GM19035 (cell line): ENCODE measurements around the gene ROR2.

Source experiments
- ATAC-seq: cut with Tn5 transposase; IDR thresholded peaks from one replicate; pipeline ENCODE4 v1.9.1; 2021; ENCODE audit not compliant: unreplicated experiment

Gene ROR2

DNA sequence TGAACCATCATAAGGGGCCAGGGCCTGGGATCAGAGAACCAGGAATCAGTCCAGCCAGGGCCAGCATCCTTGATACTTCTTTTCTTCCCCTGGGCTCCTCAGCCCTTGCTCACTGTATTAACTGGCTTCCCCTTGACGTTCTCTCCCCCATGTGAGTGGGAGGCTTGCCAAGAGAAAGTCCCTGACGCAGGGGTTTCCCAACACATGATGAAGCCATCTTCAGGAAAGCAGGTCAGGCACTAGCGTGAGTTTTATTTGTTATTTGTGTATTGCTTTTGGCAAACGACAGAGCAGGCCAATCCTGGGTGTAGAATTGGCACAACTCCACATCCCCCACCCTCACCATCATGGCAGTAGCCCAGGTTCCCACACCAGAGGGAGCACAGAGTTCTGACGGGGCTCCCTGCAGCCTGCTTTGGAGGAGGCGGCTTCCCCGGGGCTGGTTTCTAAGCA lies 360.9 kb downstream of the ROR2 start:
- no peak for ATAC-seq

DNA sequence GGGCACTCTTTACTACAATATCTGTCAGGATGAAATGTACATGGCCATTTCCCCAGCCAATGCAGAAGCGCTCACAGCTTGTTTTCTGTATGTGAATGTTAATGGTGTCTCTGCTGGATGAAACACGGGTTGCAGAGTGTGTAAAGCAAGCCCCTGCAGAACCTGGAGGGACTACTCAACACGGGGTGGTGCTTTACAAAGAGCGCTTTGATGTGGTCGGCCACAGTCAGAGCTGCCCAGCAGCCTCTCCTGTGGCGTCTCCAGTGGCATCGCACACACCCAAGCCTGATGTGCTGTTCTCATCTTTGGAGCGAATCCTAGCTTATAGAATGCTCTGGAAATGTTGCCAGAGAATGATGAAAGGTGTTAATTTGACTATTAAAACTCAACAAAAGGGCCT lies 363.7 kb downstream of the ROR2 start:
- ATAC-seq, result no peak

DNA sequence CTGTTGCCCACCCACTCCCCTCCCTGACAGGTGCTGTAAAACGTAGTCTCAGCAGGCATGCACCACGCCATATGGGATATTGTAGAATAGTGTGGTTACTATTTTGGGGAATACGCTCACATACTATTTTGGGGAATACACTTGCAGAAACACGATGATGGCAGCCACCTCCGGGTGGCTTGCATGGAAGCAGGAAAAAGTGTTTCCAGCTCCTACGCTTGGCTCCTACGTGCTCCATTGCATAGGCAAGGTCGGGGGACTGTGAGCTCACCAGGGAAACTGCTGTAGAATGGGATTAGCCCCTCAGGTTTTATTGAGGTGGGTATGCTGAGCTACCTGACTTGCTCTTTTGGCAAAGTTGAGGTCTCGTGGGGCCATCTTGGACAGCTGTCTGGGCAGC lies 366.1 kb downstream of the ROR2 start:
- no peak for ATAC-seq

DNA sequence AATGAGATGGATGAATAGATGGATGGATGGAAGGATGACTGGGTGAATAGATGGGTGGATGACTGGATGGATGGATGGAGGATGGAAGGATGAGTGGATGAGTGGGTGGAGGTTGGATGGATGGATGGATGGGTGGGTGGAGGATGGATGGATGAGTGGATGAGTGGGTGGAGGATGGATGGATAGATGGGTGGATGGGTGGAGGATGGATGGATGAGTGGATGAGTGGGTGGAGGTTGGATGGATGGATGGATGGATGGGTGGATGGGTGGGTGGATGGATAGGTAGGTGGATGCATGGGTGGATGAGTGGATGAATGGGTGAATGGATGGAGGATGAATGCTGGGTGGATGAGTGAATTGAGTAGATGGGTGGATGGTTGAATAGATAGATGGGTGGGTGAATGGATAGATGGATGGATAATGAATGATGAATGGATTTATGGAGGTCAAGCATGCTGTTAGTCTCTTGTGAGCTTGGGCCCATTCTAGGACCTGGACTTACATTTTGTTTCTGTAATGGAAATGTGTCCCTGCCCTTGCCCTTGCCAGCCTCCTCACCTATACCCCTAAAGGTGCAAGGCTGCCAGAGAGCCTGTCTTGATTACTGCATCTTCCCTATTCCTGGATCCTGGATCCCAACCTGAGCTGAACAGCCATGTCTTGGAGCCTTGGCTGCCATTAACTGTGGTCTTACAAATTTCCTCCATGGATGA lies 366.7 kb downstream of the ROR2 start:
- ATAC-seq, result no peak

DNA sequence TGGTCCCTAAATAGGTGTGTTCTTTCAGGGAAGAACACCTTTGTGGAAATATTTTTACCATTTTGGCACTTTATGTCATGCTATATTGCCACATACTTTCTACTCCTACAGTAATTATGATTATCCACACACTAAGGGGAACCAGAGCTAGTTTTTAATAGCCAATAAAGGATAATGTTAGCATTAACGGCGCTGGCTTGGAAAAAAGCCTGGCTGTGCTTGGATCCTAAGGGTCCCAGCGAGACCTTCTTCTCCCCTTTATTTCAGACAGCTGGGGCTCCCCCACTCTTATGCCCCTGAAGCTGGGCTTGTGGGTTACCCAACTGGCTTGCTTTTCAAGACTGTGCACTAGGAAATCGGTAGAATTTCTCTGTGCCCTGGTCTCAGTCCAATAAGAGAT lies 367.8 kb downstream of the ROR2 start:
- ATAC-seq, result no peak

DNA sequence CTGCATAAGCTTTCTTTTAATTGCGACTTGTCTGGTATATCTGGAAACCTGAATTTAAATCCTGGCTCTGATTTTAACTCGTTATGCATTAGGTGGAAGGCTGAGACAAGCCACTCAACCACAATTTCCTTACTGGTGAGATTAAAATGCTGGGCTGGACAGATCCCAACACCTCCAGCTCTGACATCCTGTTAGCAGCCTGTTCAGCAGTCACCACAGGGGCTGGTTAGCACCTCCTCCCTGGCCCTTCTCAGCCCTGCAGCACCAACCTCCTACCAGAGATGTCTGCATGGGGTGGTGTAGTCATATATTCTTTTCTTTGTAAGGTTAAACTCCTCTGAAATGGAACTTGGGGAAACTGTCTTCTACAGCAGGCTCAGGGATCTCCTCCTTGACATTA lies 369.9 kb downstream of the ROR2 start:
- ATAC-seq, result no peak

DNA sequence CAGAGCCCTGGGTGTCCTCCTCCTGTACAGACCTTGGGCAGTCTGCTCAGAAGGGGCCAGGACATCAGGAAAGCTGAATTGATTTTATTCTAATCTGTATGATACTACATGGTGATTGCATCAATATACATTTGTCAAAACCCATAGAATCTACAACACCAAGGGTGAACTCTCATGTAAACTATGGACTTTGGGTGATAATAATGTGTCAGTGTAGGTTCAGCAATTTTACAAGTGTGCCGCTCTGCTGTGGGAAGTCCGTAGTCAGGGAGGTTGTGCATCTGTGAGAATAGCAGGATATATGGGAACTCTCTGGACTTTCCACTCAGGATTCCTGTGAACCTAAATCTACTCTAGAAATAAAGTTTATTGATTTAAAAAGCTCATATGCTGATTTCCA lies 371.1 kb downstream of the ROR2 start:
- no peak for ATAC-seq

DNA sequence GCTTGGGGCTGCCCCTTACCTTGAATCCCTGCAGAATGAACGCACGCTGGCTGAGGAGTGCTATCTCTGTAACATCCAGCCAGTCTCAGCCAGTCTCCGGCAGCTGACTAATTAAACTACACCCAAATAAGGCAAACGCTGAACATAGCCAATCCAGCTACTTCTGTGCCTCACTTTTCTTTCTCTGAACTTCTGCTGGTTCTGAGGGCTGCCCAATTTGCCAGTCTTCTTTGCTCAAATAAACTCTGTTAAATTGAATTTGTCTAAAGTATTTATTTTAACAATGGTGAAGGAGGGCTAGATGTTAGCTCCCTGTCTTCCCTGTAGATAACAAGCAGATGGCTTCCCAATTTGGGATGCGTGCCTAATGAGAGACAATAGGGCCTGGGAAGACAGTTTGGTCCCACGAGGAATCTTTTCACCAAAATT lies 372.4 kb downstream of the ROR2 start:
- no peak for ATAC-seq

DNA sequence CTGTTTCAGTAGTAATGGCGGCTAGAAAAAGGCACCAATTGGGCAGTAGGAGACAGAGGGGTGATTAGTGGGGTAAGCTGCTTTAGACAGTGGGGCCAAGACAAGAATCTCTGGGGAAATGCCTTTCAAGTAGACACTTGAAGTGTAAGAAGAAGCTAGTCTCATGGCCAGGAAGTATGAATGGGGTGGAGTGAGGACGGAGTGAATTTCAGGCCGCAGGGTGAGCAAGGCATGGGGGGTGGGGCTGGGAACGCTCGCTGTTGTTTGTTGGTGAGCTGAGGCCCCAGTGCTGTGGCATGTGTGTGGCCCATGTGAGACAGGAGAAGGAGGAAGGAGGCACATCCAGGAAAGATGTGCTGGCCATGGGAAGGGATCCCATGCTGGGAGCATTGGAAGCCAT lies 377.2 kb downstream of the ROR2 start:
- ATAC-seq, result no peak

DNA sequence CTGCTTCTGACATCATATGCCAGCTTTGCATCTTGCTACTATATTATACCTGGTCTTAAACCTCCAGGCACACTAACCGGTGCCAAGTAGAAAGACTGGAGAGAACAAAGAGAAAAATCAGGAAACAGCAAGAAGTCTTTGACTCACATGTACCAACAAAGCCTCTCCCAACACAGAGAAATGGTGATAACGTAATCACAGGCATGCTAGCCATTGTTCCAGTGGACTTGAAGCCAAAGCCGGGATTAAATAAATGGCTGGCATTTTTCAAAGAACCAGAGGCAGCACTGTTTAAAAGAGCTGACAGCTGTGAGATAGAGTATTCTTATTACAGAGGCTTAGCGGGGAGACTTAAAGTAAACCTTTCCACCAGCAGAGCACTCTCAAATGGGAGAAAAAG lies 378.0 kb downstream of the ROR2 start:
- ATAC-seq, result no peak

DNA sequence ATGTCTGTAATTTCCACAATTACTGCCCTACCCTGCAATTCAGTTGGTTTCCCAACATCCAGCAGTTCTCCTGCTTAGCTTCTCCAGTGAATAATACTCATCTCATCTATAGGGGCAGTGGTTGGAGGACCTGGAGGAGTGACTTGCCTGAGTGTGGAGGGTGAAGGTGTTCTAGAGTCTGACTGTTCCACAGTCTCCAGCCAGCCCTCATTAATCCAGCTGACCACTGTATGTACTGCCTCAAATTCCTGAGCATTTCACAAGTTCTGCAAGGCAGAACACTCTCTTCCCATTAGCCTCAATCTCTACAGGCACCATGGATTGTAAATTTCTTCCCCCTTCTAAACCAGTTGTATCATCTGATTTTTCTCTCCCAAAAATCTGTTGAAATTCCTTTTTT lies 379.0 kb downstream of the ROR2 start:
- no peak for ATAC-seq

DNA sequence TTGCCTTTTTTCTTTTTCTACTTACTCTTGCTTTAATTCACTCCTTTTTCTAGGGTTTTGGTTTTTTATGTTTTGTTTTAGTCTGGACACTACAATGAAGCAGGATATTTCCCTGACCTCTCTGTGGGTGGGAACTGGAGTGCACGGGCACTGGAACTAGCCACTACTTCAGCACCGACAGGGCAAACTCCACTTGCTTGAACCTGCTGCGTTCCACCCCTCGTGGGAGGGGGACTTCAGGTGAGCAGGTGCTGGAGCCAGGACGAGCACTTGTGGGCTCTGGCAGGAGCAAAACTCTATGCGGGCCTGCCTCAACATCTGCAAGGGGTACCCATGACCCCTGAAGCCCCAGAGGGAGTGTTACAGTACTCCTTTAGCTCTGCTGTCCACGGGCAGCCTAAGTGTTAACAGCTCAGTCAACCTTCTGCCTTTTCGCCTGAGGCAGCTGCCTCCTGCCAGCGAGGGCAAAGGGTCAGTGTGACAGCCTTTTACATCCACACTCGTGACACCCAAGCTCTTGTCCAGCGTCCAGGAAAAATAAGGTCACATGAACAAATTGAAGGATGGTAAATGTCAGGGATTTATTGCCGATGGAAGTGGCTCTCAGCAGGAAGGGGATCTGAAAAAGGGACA lies 382.3 kb downstream of the ROR2 start:
- no peak for ATAC-seq

DNA sequence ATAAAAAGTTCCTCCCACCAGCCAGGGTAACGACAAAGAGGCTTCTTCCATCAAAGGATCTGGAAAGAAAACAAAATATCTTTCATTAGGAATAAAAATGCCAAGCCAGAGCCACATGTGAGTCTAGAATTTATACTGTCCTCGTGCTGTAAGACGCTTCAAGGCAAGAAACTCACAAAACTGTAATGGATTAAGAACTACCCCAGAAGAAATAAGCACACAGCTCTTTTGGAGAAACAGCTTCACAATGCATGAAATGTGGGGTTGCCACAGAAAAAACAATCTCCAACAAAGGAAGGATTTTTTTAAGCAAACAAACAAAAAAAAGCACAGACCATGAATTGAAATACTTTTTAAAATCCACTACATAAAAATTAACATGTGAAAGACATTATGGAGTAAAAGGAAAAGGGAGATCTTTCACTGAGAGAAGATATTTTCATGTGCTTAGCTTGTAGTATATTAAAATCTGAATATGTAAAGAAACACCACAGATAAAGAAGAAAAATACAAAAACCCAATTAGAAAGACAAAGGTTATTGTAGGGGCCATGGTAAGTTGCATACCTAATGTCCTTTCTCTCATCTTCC lies 385.9 kb downstream of the ROR2 start:
- ATAC-seq, result no peak

DNA sequence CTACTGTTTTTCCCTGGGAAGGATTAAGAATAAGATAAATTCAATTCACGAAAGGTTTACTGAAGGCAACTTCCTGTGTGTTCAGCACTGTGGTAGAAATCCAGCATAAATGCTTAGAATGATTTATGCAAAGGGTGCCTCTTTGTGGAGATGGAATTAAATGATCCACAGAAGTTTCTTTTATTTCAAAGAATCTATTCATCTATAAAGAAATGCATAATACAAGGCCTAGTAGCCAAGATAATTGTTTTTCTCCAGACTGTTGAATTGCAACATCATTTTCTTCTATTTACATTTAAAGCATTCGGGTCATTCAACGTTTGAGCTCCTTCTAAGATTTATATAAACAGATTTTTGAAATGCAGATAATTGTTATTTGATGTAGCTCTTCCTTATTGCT lies 387.6 kb downstream of the ROR2 start:
- no peak for ATAC-seq

DNA sequence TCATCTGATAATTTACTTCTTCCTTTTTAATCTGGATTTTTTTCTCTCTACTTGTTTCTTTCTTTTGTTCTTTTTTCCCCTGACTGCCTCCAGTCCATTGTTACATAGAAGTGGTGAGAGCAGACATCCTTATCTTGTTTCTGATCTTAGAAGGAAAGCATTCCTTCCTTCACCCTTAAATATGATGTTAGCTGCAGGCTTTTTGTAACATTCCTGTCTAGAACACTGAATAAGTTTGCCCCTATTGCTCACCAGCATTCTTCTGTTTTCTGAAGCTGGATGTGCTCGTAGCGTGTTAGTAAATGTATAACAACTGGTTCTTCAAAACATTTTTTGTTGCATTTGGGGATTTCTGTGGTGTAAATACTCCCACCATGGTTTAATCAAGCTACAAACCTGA lies 389.7 kb downstream of the ROR2 start:
- no peak for ATAC-seq

DNA sequence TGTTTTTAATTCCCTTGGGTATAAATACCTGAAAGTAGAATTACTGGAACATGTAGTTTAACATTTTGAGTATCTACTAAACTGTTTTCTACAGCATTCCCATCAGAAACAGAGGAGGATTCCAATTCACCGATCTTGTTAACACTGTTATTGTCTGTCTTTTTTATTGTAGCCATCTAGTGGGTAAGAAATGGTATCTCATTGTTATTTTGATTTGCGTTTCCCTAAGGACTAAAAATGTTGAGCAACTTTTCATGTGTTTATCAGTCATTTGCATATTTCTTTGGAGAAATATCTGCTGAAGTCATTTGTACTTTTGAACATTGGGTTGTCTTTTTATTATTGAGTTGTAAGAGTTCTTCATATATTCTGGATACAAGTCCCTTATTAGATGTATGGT lies 391.1 kb downstream of the ROR2 start:
- ATAC-seq, result no peak

DNA sequence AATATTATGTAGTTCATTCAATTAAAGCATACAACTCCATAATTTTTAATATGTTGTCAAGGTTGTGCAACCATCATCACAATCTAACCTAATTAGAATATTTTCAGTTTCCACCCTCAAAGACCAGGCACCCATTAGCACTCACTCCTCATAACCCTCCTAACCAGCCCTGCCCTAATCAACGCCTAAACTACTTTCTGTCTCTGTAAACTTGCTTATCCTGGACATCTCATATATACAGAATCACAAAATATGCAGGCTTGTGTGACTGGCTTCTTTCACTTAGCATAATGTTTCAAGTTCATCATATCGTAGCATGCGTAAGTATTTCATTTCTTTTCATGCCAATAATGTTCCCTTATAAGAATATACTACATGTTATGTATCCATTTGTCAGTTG lies 391.6 kb downstream of the ROR2 start:
- no peak for ATAC-seq

DNA sequence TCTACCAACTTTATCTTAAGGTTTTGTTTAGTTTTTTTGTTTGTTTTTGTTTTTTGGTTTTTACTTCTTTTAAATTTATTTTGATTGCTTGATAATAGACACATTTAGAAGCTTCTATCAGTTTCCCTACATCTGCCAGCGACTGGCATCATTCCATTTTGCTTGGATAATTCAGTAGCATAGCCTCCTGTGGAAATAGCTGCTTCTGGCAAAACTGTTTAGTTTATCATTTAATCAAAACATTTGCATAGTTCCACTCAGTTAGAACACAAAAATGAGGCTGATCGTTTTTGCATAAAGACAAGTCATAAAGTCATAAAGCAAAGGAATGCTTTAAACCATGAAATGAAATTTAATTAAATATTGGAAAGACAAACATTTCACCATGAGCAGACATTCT lies 392.7 kb downstream of the ROR2 start:
- ATAC-seq, result no peak

DNA sequence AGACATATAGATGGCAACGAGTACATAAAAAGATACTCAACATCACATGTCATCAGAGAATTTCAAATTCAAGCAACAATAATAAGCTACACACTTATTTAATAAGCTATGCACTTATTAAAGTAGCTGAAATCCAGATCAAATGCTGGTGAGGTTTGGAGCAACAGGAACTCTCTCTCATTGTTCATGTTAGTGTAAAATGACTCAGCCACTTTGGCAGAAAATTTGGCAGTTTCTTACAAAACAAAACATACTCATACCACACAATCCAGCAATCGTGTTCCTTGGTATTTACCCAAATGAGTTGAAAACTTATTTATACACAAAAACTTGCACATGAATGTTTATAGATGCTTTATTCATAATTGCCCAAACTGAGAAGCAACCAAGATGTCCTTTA lies 394.9 kb downstream of the ROR2 start:
- ATAC-seq, result no peak

DNA sequence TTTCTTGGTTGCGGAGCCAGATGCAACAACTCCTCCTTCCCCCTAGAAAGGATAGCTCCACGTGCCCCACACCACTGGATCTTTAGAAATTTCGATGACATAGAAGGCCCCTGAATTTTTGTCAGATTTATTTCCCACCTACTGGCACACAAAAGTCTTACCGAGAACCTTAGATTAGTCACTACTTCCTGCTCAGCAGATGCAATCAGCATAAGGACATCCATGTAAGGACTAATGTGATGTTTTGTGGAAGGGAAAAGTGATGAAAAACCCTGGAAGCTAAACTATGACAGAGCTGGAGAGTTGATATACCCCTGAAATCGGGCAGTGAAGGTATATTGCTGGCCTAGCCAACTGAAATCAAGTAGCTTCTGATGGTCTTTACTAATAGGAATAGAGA lies 400.9 kb downstream of the ROR2 start:
- no peak for ATAC-seq

DNA sequence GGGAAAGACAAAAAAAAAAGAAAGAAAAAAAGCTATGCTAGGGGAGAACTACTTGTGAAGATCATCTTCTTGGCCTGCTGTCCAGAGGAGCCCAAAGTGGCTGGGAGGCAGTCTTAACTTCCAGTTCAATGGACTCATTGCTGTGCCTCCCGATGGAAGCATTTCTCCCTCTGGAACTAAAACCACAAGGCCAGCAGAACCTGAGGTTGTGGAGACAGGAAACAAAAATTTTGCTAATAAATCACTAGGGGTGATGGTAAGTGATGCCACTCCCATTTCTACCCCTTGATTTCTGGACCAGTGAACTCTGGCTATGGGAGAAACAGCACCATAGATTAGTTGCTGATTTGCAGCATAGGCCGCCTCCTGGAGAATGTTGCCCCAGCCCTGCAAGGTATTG lies 402.9 kb downstream of the ROR2 start:
- ATAC-seq, result no peak

DNA sequence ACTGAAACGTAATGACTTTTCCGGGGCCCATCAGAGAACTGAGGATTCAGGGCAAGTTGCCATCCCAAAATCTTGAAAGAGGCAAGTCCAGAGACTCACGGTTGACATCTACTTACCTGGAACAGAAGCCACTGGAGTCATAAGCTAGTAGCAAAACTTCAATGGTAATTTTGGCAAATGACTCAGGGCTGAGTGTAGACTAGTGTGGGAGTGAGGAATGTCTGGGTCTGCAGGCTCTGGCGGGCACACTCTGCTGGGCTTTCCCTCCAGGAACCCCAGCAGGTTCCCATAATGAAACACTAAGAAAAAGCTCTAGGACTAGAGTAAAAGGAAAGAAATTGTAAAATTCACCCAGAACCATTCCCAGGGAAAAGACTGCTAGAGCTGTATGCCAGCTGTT lies 403.5 kb downstream of the ROR2 start:
- ATAC-seq, result no peak

DNA sequence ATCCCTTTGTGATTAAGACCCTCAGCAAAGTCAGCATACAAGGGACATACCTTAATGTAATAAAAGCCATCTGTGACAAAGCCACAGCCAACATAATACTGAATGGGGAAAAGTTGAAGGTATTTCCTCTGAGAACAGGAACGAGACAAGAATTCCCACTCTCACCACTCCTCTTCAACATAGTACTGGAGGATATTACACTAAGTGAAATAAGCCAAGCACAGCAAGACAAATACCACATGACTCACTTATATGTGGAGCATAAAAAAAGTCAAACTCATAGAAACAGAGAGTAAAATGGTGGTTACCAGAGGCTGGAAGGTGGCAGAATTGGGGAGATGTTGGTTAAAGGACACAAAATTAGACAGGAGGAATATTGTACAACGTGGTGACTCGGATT lies 408.3 kb downstream of the ROR2 start:
- no peak for ATAC-seq
